EL (cell line): ENCODE results near the gene SPINT2.

Experiments used
- DNase-seq: peaks from one replicate; pipeline ENCODE4 v3.0.0-alpha.2; 2016

The SPINT2 gene

DNA sequence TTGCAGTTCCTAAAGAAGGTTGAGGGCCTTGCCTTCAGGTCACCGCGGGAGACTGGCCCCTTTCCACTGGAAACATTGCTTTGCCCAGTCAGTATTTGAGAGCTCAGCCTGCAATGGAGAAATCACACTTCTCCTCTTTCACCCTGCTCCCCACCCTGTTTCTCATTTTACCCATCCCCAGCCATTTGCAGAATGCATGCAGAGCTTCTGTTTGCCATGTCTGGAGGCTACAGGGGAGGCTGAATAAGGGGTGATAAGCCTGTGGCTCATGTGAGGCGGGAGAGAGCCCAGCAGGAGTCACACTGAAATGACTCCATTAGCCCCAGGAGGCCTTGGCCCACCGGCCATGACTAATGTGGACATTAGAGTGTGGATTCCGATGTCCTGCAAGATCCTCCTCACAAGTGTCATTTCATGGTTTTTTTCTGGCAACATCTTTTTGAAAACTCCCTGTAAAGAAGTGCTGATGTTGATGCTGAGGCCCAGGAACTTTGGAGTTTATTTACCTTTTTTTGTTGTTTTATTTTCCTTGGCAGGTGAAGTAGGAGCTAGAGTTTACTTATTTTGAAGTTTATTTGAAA, 6.3 kb downstream of the SPINT2 start:
- peak; percentile 74 for DNase-seq

DNA sequence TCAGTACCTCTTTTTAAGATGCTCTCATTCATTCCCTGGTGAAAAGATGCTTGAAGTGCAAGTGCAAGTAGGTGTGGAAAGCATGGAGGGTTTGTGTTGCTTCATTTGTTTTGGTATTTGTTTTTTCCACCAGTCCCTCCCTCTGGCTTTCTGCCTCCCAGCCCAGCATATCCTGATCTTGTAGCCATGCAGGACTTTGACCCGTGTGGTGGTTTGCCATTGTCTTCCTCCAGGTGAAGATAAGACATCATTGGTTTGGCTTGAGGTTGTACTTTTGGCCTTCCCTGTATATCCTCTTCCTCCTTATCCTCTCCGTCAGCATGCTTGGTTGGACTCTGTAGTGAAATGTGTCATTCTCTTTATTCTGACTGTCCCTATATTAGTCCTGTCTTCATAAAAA, 9.1 kb downstream of the SPINT2 start:
- no peak for DNase-seq

DNA sequence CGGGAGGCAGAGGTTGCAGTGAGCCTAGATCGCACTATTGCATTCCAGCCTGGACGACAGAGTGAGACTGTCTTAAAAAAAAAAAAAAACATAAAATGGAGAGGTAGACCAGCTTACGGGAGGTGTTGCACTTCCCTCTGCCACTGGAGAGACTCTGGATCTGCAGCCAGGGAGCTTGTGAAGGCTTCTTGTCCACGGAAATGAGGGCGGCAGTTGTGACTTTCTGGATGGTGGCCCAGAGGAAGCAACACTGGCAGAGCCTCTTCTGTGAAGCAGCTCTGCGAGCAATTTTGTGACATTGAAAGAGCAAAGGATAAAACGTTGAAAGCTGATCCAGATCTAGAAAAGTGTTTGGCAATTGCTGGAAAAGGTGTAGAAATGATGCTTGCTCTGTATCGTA, 10.4 kb downstream of the SPINT2 start:
- DNase-seq: no peak

GRCh38 chr19:38276942-38277517, 12.7 kb downstream of the SPINT2 start:
- no peak for DNase-seq

DNA sequence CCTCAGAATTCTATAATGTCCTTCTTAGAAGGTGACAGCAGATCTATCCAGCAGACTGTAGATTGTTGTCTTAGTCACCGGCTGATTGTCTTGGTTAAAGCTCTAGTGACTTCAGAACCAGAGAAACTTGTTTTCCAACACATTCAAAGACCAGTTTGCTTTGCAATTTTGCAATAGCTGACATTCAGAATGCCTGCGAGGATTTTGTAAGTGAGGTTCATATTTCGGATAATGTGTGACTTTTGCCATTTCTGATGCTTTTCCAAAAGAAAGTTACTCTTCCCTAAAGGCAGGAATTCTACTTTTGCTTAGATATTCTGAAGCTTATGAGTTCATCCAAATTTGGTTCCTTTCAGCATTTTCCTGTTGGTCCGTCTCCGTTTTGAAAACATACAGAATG, 13.2 kb downstream of the SPINT2 start:
- no peak for DNase-seq

DNA sequence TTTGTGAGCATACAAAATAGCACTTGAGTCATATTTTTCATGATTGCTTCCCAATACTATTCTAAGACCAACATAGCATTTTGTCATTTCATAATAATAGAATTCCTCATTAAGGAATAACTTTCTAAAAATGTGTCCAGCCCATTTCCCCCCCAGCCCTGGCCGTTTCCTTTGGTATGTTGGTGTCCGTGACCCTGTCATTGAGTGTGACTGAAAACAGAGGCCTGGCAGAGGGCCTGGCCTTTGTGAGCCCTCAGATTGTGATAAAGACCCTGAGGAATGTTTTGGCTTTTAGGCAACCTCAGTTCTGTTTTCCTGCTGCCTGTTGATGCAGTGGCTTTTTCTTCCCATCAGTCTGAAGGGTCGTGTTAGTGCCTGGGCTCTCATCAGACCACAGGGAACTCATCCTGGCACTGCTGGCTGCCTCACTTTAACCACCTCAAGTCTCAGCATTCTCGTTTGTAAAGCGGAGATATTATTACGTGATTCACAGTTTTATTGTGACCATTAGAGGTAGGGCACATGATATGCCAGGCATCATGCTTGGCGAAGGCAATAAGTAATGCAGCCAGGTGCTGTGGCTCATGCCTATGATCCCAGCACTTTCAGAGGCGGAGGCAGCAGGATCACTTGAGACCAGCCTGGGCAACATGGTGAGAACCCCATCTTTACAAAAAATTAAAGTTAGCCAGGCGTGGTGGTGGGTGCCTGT, 13.8 kb downstream of the SPINT2 start:
- DNase-seq: peak; percentile 90

DNA sequence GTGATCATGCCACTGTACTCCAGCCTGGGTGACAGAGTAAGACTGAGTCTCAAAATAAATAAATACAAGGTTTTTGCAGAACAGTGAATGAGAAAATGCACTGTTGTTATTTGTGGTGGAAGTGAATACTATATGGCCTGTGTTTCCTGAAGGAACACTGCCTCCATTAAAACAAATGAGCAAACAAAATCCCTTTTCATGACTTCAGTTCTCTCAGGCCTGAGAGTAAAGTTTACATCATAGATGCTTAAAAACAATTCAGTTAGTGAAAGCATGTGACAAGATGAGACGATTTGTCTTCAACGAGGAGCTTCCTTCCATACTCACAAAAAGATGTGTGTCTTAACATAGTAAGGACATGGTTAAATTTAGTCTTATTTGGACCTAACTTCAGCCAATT, 14.4 kb downstream of the SPINT2 start:
- DNase-seq: no peak

- DNase-seq: no peak
Observed at GRCh38 chr19:38280030-38280921, 15.9 kb downstream of the SPINT2 start.

- DNase-seq: no peak
Observed at GRCh38 chr19:38281811-38282566, 17.6 kb downstream of the SPINT2 start.

GRCh38 chr19:38283271-38283670, 18.9 kb downstream of the SPINT2 start:
- no peak for DNase-seq

DNA sequence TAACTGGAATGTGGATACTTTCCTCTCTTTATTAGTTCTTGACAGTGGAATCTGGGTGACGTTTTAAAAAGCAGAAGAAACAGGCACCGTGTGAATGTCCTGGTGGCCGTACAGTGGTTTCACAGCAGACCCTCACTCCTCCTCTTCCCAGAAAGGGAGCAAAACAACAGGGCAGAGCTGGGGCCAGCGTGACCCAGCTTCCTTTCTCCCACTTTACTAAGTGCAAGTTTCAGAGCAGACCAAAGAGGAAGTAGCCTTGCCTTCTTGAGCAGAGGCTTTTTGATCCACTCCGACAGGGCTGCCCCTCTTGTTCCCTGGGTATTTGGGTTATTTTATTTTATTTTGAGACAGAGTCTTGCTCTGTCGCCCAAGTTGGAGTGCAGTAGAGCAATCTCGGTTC, 20.0 kb downstream of the SPINT2 start:
- DNase-seq: no peak

DNA sequence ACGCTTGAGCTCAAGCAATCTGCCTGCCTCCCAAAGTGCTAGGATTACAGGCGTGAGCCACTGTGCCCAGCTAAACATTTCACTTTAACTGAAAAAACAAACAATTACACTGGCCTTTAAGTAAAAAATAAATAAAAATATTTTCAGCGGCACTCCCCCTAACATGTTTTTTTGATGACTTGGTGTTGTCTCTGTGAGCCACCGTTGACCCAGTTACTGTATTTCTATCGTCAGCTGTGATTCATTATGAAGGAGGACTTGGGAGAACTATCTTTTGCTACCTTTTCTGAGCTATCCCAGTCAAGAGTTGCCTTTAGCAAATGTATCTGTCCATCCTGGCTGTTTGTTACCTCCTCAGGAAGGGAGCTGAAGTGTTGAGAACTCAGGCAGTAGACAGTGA, 21.2 kb downstream of the SPINT2 start:
- peak; percentile 35 for DNase-seq

GRCh38 chr19:38287604-38288003, 23.2 kb downstream of the SPINT2 start:
- no peak for DNase-seq

DNA sequence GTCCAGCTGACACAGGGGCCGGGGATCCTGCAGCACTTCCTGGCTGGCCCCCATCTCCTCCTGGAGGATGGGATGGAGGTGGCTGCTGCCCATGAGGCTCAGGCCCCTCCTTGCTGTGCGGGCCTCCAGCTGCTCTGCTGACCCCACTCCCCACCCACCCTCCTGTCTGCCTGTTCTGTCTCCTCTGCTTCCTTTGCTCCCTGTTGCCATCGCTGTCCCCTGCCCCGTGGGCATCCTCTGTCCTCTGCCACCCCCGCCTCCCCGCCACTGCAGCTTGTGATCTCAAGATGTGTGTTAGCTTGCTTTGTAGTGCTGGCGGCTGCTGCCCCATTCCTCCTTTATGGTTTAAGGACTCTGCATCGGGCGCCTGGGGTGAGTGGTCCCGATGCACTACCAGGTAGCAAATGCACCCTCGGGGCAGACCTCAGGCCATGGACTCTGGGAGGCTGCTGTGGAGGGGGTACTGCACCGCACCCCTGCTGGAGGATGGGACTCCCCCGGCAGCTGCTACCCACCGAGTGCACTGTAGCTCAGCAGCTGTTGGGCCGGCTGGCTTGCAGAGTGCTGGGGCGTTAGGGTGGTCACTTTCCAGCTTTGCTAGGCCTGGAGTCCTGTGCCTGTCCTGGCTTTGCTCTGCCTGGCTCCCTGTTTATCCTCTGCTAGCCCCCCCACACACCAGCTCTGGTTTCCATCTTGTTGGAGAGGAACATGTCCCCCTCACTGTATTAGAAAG, 23.9 kb downstream of the SPINT2 start:
- DNase-seq: no peak

DNA sequence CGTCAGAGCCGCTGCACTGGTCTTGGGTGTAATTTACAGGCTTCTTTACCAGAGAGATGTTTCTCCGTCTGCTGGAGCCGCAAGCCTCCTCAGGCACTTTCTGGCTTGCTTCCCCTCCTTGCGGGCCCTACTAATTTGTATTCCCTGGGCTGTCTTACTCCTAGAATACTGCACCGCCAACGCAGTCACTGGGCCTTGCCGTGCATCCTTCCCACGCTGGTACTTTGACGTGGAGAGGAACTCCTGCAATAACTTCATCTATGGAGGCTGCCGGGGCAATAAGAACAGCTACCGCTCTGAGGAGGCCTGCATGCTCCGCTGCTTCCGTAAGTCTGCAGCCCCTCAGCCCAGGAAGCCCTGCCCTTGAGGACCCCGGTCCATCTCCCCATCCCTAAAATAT, 25.6 kb downstream of the SPINT2 start:
- DNase-seq: no peak

DNA sequence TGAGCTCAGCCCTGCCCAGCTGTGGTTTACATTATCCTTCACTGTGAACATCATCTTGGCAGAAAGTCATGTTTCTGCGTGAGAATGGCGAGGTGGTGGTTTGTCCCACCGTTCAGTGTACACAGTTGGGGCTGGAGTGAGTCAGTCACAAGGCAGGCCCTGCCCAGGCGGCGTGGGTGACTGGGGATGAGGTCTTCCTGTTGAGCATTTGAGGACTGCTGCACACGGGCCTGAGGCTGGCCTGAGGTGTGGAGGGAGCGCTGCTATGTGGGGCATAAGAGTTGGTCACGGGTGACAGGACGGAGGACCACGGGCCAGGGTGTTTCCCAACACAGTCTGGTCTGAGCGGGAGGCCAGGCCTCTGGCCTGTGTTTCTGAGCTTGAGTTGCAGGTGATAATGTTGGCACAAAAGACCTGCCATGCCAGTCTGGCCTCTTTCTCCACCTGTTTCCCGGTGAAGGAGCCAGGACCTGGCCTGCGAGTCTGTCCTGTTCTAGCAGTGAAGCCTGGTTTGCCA, 26.3 kb downstream of the SPINT2 start:
- DNase-seq: peak; percentile 96

DNA sequence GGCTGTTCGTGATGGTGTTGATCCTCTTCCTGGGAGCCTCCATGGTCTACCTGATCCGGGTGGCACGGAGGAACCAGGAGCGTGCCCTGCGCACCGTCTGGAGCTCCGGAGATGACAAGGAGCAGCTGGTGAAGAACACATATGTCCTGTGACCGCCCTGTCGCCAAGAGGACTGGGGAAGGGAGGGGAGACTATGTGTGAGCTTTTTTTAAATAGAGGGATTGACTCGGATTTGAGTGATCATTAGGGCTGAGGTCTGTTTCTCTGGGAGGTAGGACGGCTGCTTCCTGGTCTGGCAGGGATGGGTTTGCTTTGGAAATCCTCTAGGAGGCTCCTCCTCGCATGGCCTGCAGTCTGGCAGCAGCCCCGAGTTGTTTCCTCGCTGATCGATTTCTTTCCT, 27.5 kb downstream of the SPINT2 start:
- no peak for DNase-seq

DNA sequence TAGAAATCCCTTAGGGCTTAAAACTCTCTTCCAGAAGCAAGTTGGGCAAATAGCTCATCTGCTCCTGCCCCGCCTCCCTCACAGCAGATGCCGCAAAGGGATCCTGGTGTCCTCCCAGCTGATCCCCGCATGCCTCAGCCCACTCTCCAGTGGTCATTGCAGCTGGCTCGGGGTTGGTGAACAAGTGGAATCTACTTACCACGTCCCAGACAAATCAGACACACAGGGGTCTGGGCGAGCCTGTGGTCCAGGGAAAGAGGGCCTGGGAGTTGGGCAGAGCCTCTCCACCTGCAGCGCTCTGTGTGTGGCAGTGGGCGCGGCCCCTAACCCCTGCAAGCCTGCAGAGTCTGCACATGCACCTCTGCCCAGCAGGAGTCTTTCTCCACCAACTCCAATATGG, 28.9 kb downstream of the SPINT2 start:
- DNase-seq: no peak

DNA sequence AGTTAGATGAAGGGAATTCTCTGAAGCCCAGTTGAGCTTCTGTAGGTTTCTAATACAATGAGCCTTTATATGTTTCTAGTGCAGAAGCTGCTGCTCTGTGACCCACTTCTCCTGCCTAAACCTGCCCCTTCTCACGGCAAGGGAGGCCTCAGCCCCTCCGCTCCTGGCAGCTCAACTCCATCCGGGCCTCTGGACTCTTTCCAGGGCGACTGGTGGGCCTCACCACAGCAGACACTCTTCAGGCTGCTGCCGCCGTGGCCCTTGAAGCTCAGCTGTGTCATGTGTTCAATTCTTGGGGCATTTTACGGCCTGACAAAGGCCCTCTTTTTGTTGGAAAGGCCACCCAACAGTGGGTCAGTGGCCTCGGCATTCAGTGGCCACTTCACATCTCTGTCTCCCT, 29.7 kb downstream of the SPINT2 start:
- no peak for DNase-seq

GRCh38 chr19:38298821-38299680, 34.7 kb downstream of the SPINT2 start:
- DNase-seq: no peak
